ENCODE data around the gene PALD1.

- TF ChIP-seq CTCF (conservative IDR thresholded peaks at IDR 0.05 in 1 of 2, IDR thresholded peaks at IDR 0.05 in 1 of 2; ENCODE audit: low read depth in 1 of 2, low read length in 2 of 2) (no peak), EZH2 (IDR thresholded peaks at IDR 0.05; ENCODE audit: low read length, missing control alignments) (no peak)
Measured at GRCh38 chr10:70432101-70432500, 46.5 kb upstream of the PALD1 start.

Data from fibroblast of lung (primary cell).